Progenitor cell of endocrine pancreas (in vitro differentiated cells): ENCODE data around the gene PPM1G. TPM values are rescaled to one million over a fixed set of nuclear protein-coding genes. Genes with fewer than 3 reads are reported as not detected.

Experiments
- DNase-seq: peaks from one replicate; pipeline ENCODE4 v3.0.0; 2021; ENCODE audit warnings: low spot score; ENCODE audit not compliant: unreplicated experiment
- H3K27ac Mint-ChIP-seq: 2 replicates; pipeline ENCODE4 v1.8.0; 2021; ENCODE audit warnings: mild to moderate bottlenecking, moderate library complexity, mixed read lengths
- H3K27me3 Mint-ChIP-seq: 2 replicates; pipeline ENCODE4 v1.8.0; 2021; ENCODE audit warnings: mixed read lengths
- H3K36me3 Mint-ChIP-seq: 2 replicates; pipeline ENCODE4 v1.8.0; 2022; ENCODE audit warnings: mixed read lengths; ENCODE audit not compliant: insufficient read depth
- H3K4me1 Mint-ChIP-seq: 2 replicates; pipeline ENCODE4 v1.8.0; 2021; ENCODE audit warnings: low read depth, mixed read lengths
- H3K4me3 Mint-ChIP-seq: 2 replicates; pipeline ENCODE4 v1.8.0; 2021; ENCODE audit warnings: low read depth, mild to moderate bottlenecking, moderate library complexity, mixed read lengths
- H3K9me3 Mint-ChIP-seq: 2 replicates; pipeline ENCODE4 v1.8.0; 2021; ENCODE audit warnings: low read depth, mixed read lengths
- total RNA-seq: library from RNA; stranded (reverse); gene quantifications from 2 replicates; pipeline ENCODE4 v1.2.1, GENCODE V29; 2021
- TF ChIP-seq, protein P1 (sequence below): fragments of 200-600 bp; sonication (generic); IDR thresholded peaks from one replicate; pipeline ENCODE4 v1.5.0; 2021; ENCODE audit warnings: antibody characterized with exemption, mild to moderate bottlenecking; ENCODE audit not compliant: unreplicated experiment

The PPM1G gene
- total RNA-seq, 1 donor from 2014 or later: 105 TPM

DNA sequence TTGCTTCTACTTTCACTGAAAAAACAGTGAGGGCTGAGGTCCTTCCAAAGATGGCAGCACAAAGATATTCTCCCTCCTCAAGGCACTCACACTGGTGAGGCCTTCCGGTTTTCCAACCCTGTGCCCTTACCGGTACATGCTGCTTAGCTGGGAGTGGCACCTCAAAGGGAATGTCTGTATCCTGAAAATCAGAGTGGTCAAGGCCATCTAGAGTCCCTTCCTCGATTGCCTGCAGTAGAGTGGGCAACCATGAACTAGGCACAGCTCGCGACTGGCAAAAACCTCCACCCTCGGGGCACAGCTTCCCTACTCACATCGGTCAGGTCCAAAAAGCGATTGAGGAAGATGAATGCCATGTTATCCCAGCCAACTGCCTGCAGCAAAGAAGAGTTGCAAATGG lies 36.2 kb upstream of the PPM1G start:
- Mint-ChIP-seq H3K27me3 (no peaks in the 10 kb centered on the region), H3K27ac (no peak overlapping the region), H3K36me3 (peaks cover 28% of the 10 kb centered on the region), H3K9me3 (no peaks in the 10 kb centered on the region), H3K4me1 (peaks cover 2% of the 10 kb centered on the region), H3K4me3 (no peak overlapping the region)
- no peak for DNase-seq
- TF ChIP-seq, protein P1, sequence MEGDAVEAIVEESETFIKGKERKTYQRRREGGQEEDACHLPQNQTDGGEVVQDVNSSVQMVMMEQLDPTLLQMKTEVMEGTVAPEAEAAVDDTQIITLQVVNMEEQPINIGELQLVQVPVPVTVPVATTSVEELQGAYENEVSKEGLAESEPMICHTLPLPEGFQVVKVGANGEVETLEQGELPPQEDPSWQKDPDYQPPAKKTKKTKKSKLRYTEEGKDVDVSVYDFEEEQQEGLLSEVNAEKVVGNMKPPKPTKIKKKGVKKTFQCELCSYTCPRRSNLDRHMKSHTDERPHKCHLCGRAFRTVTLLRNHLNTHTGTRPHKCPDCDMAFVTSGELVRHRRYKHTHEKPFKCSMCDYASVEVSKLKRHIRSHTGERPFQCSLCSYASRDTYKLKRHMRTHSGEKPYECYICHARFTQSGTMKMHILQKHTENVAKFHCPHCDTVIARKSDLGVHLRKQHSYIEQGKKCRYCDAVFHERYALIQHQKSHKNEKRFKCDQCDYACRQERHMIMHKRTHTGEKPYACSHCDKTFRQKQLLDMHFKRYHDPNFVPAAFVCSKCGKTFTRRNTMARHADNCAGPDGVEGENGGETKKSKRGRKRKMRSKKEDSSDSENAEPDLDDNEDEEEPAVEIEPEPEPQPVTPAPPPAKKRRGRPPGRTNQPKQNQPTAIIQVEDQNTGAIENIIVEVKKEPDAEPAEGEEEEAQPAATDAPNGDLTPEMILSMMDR: no peak

DNA sequence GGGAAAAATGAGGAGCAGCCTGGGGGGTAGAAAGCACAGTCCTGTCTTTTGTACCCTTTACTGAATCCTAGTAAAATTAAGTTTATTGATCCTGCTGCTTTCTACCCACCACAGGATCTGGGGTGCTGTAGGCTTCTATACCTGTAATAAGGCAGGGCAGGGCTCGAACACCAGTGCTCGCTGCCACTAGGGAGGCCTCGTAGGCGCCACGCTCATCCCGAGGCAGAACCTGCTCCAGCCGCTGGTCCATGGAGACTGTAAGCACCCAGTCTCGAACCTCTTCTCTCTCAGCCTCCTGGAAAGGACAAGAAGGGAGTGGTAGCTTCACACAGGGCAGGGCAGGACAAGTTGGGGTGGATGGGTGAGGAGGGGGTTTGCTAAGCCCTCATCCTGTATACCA lies 35.8 kb upstream of the PPM1G start:
- H3K36me3 Mint-ChIP-seq: peaks cover 33% of the 10 kb centered on the region
- no peak for DNase-seq
- H3K27me3 Mint-ChIP-seq: no peaks in the 10 kb centered on the region
- H3K9me3 Mint-ChIP-seq: no peaks in the 10 kb centered on the region
- H3K27ac Mint-ChIP-seq: no peak overlapping the region
- TF ChIP-seq, protein P1: no peak
- H3K4me3 Mint-ChIP-seq: no peak overlapping the region
- H3K4me1 Mint-ChIP-seq: peaks cover 2% of the 10 kb centered on the region

DNA sequence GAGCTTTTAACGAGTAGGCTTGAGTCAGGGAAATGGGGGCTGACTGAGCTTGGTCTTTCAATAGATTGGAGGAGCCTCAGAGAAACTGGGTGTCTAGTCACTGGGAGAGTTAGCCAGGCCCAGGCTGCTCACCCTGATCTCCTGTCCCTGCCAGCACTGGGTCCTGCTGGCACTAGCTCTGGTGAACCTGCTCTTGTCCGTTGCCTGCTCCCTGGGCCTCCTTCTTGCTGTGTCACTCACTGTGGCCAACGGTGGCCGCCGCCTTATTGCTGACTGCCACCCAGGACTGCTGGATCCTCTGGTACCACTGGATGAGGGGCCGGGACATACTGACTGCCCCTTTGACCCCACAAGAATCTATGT lies 33.5 kb upstream of the PPM1G start:
- Mint-ChIP-seq H3K27ac (peak overlapping the region; percentile 72), H3K4me3 (peak overlapping the region; percentile 68), H3K27me3 (no peaks in the 10 kb centered on the region), H3K4me1 (peaks cover 2% of the 10 kb centered on the region), H3K36me3 (peaks cover 36% of the 10 kb centered on the region), H3K9me3 (no peaks in the 10 kb centered on the region)
- DNase-seq: no peak
- TF ChIP-seq, protein P1: no peak

DNA sequence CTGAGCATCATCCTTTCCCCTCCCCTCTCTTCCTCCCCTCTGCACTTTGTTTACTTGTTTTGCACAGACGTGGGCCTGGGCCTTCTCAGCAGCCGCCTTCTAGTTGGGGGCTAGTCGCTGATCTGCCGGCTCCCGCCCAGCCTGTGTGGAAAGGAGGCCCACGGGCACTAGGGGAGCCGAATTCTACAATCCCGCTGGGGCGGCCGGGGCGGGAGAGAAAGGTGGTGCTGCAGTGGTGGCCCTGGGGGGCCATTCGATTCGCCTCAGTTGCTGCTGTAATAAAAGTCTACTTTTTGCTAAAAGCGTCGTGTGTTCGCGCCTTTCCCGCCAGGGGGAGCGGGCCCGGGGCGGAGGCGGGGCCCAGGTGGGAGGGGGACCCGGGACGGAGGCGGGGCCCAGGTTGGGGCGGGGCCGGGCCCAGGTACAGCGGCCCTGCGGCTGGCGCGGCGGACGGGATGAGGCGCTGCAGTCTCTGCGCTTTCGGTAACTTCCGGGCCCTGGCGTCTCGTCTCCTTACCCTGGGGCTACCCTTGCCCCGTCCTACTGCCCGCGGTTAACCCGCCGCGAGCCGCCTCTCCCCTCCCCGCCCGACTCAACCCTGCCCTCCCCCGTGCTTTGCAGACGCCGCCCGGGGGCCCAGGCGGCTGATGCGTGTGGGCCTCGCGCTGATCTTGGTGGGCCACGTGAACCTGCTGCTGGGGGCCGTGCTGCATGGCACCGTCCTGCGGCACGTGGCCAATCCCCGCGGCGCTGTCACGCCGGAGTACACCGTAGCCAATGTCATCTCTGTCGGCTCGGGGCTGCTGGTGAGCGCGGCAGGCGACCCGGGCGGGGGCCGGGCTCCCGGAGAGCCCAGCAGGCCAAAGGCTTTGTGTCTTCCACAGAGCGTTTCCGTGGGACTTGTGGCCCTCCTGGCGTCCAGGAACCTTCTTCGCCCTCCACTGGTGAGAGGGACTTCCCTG lies 32.8 kb upstream of the PPM1G start, which contains the start of gene KRTCAP3:
TSS of gene KRTCAP3 (plus strand) at position 424 of the 962 bp plus-strand sequence. CDS start at position 456, 32 bp downstream.
- TF ChIP-seq, protein P1: peak; percentile 62
- Mint-ChIP-seq H3K4me3 (peak within 1 kb of the TSS; percentile 68), H3K9me3 (no peaks in the 10 kb centered on the region), H3K4me1 (peaks cover 2% of the 10 kb centered on the region), H3K27me3 (no peaks in the 10 kb centered on the region), H3K27ac (peak within 1 kb of the TSS; percentile 72), H3K36me3 (peaks cover 35% of the 10 kb centered on the region)
- DNase-seq: peak; percentile 73

DNA sequence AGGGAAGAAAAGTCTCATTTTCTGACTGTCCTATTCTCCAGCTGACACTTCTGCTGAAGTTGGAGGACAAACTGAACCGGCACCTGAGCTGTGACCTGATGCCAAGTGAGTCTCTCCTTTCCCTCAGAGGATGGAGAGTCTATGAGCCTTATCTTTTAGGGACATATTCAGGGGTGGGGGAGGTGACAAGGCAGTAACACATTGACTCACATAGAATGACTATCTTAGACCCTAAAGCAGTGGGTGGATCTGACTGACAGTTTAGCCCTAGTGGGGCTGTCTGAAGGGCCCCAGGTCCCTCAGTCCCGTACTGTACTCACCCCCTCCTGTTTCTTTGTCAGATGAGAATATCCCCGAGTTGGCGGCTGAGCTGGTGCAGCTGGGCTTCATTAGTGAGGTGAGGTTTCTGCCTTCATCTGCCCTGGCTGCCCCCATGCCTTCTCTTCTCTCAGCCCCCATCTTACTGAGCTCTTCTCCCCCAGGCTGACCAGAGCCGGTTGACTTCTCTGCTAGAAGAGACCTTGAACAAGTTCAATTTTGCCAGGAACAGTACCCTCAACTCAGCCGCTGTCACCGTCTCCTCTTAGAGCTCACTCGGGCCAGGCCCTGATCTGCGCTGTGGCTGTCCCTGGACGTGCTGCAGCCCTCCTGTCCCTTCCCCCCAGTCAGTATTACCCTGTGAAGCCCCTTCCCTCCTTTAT lies 32.0 kb upstream of the PPM1G start:
- DNase-seq: no peak
- TF ChIP-seq, protein P1: no peak
- H3K36me3 Mint-ChIP-seq: peaks cover 41% of the 10 kb centered on the region
- peaks cover 2% of the 10 kb centered on the region for H3K4me1 Mint-ChIP-seq
- no peaks in the 10 kb centered on the region for H3K27me3 Mint-ChIP-seq
- H3K27ac Mint-ChIP-seq: no peak overlapping the region
- H3K9me3 Mint-ChIP-seq: no peaks in the 10 kb centered on the region
- no peak overlapping the region for H3K4me3 Mint-ChIP-seq
